ENCODE results near the gene NLRP13.

NLRP13 gene

GRCh38 chr19:55927991-55928390 lies 4.1 kb downstream of the NLRP13 start:
- ChIA-PET CTCF (interaction anchor here (0.6 kb wide), 1 partner anchor 444 kb away, joined by 3 read pairs; no protein-coding TSS in a partner anchor), POLR2A (ENCODE audit: low non-redundant PET) (no interaction called here)
- TF ChIP-seq CTCF (conservative IDR thresholded peaks at IDR 0.05; ENCODE audit: low read depth): no peak
- DNase-seq (ENCODE audit: low spot score): no peak
- no peak overlapping the region for H3K27ac ChIP-seq

- no peak for TF ChIP-seq CTCF (conservative IDR thresholded peaks at IDR 0.05; ENCODE audit: low read depth)
- no peak overlapping the region for H3K27ac ChIP-seq
- ChIA-PET CTCF (no interaction called here), POLR2A (ENCODE audit: low non-redundant PET) (no interaction called here)
- DNase-seq (ENCODE audit: low spot score): no peak
Measured at GRCh38 chr19:55923556-55923955, 8.6 kb downstream of the NLRP13 start.

GRCh38 chr19:55913643-55914268 lies 18.4 kb downstream of the NLRP13 start:
- no peak for TF ChIP-seq CTCF (conservative IDR thresholded peaks at IDR 0.05; ENCODE audit: low read depth)
- no peak overlapping the region for H3K27ac ChIP-seq
- ChIA-PET CTCF (no interaction called here), POLR2A (ENCODE audit: low non-redundant PET) (no interaction called here)
- DNase-seq (ENCODE audit: low spot score): no peak

- ChIA-PET POLR2A (ENCODE audit: low non-redundant PET) (no interaction called here), CTCF (interaction anchor here (1.0 kb wide), 1 partner anchor 153 kb away, joined by 3 read pairs; no protein-coding TSS in a partner anchor)
- no peak overlapping the region for H3K27ac ChIP-seq
- no peak for DNase-seq (ENCODE audit: low spot score)
- TF ChIP-seq CTCF (conservative IDR thresholded peaks at IDR 0.05; ENCODE audit: low read depth): no peak
Measured at GRCh38 chr19:55912916-55913315, 19.2 kb downstream of the NLRP13 start.

- H3K27ac ChIP-seq: no peak overlapping the region
- no peak for DNase-seq (ENCODE audit: low spot score)
- CTCF ChIA-PET: no interaction called here
- no peak for TF ChIP-seq CTCF (conservative IDR thresholded peaks at IDR 0.05; ENCODE audit: low read depth)
- POLR2A ChIA-PET (ENCODE audit: low non-redundant PET): no interaction called here
Measured at GRCh38 chr19:55909801-55910200, 22.3 kb downstream of the NLRP13 start.

- DNase-seq (ENCODE audit: low spot score): no peak
- H3K27ac ChIP-seq: no peak overlapping the region
- POLR2A ChIA-PET (ENCODE audit: low non-redundant PET): no interaction called here
- CTCF ChIA-PET: no interaction called here
- TF ChIP-seq CTCF (conservative IDR thresholded peaks at IDR 0.05; ENCODE audit: low read depth): no peak
Measured at GRCh38 chr19:55907746-55908145, 24.4 kb downstream of the NLRP13 start.
